ENCODE data around the gene B4GAT1.

DNA sequence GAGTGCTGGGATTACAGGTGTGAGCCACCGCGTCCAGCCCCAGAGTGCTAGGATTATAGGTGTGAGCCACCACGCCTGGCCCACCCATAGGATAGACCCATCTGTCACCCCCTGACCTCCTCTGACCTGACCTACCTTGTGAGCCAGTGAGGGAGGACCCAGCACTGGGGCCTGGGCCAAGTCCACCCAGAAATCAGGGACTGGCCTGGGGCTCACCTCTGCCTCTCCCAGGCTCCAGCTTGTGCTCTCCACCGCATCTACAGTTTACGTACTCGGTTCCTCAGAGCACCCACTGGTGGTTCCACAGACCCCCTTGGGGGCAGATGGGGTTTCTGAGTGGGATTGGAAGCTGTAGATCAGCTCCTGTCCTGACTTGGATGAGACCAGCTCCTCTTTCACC, 17.7 kb upstream of the B4GAT1 start:
- TF ChIP-seq EZH2phosphoT487 (IDR thresholded peaks at IDR 0.05), result no peak
- no peak for TF ChIP-seq EZH2 (IDR thresholded peaks at IDR 0.05)
- no peak for TF ChIP-seq CTCF (IDR thresholded peaks at IDR 0.05)
